Stimulated activated CD8-positive, alpha-beta memory T cell treated with anti-CD3 and anti-CD28 coated beads, Interleukin-2, amount 100 ng/mL, for 1 hour (primary cell): ENCODE data around the gene RAC3.

Experiments
- DNase-seq, 2 donors: peaks; one replicate each; pipeline ENCODE4 v3.0.0-alpha.2; 2020; ENCODE audit warnings: low read depth in 2 of 2

RAC3 gene

DNA sequence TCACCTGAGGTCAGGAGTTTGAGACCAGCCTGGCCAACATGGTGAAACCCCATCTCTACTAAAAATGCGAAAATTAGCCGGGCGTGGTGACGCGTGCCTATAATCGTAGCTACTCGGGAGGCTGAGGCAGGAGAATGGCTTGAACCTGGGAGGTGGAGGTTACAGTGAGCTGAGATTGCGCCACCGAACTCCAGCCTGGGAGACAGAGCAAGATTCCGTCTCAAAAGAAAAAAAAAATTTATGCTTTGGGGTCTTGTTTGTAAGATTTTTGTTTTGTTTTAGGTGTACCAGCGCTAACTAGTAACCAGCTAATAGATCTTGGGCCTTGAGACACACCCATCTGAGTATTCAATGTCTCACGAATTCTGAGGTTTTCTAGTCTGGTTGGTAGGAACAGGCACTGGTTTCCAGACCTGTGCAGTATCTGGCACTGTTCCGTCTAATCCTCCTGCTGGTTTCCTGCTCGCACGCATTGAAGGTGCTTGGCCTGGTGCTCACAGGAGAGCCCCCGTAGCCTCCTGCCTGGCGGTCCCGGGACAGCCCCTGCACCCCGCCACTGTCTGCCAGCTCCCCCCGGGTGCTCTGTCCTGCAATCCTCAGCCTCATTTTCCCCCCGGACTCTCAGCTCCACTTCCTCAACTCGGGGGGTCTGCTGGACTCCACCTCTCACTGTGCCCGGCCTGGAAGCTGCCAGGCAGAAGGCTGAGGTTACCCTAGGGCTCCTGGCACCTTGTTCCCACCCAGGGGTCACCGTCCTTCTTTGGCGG, 44.7 kb downstream of the RAC3 start:
- DNase-seq: no peak

GRCh38 chr17:82076785-82077591, 45.5 kb downstream of the RAC3 start:
- DNase-seq: no peak

- no peak for DNase-seq
These were observed 46.3 kb downstream of the RAC3 start for GRCh38 chr17:82077617-82078358.

- no peak for DNase-seq
These were observed 47.0 kb downstream of the RAC3 start for GRCh38 chr17:82078433-82078832.

DNA sequence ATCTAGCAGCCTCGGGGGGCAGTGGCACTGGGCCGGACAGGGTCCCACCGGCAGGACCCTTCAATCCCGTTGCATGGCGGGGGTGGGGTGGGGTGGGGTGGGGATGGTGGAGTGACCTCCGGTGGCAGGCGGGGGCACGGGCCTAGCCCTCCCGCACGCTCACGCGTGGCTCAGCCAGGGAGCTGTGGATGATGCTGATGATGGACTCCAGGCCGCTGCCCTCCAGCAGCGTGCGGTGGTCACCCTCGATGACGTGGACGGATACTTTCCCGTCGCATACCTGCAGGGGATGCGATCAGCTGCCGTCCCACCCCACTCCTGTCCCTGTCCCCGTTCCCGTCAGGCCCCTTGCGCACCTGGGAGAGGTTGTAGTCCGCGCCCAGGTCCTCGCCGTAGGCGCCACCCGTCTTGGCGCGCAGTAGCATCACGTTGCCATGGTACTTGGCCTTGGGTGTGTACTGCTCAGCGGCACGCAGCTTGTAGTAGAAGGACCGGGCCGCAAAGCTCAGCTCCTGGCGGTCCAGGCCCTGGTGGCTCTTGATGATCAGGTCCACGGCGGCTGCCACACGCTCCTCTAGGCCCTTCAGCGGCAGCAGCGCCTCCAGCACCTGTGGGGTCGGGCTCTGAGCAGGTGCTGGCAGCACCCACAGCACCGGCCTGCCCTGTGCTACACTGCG, 47.7 kb downstream of the RAC3 start:
- DNase-seq: no peak

DNA sequence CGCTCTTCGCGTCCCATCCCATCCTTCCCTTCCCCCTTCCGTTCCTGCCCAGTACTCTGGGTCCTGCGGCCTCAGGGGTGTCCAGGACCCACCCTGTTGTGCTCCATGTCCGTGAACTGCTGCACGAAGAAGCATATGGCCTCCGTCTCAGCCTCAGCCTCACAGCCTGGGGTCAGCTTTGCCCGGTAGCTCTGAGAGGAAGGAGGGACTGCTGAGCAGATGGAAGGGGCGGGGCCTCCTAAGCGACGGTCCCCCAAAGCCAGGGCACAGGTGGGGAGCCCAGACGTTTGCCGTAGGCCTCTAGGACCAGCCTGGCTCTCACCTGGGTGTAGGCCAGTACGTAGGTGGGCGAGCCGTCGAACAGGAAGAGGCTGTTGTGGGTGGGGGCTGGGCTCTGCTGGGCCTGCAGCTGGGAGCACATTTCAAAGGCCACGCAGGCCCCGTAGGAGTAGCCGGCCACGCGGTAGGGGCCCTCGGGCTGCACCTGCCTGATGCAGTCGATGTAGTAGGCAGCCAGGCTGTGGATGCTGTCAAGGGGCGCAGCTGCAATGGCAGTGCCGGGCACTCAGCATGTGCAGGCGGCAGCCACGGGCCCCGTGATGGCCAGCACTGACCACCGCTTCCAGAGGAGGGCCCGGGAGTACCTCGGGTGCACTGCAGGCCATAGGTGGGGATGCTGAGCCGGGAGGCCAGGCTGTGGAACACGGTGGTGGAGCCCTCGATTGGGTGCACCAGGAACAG, 48.7 kb downstream of the RAC3 start:
- DNase-seq: no peak

DNA sequence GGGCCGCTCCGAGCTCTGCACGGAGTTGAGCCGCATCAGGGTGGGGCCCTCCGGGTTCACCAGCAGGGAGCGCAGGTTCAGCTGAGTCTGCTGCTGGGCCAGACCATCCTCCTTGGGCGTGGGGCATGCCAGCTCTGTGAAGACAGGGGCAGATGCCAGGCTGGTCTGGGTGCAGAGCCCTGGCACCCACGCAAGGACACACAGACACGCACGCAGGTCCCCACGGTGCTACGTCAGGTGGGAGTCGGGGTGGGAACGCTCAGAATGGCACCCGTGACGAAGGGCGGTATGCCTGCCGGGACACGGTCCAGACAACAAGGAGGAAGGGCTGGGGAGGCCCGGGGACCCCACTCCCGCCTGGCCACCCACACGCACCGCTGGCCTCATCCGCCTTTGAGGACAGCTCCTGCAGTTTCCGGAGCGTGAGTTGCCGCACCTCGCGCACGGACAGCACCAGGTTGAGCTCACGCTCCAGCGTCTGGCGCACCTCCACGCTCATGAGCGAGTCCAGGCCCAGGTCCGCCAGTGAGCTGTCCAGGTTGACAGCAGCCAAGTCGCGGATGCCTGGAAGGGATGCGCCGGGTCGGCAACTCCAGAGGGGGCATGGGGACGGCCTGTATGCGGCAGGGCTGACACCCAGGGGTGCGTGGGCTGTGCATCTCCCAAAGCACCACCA, 49.4 kb downstream of the RAC3 start:
- no peak for DNase-seq

DNA sequence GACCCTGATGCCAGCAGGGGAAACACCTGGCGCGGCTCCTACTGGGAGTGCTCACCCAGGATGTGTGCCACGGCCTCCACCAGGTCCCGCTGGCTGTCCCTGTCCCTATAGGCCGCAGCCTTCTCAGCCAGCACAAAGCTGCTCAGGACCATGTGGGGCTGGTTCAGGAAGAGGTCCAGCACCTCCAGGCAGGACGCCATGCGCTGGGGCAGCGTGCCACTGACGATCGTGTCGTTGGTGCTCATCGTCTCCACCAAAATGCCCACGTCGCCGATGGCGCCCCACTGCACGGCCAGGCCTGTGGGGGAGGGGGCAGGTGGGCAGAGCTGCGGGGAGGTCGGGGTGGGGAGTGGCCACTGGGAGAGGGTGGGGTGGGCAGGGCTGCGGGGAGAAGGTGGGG, 50.1 kb downstream of the RAC3 start:
- DNase-seq: no peak

DNA sequence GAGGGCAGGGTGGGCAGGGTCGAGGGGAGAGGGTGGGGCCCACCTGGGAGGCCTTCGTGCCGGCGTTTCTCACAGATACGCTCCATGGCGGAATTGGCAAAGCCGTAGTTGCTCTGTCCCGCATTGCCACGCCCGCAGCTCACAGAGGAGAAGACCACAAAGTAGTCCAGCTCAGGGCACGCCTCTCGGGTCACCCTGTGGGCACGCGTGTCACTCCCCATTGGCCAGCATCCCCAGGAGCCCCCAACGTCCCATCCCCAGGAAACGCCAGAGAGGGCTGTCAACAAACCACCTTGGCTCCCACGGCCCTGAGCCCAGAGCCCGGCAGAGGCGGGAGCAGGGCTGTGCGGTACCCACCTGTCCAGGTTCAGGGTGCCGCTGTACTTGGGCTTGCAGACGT, 50.5 kb downstream of the RAC3 start:
- no peak for DNase-seq

GRCh38 chr17:82082456-82082855, 51.0 kb downstream of the RAC3 start:
- no peak for DNase-seq

DNA sequence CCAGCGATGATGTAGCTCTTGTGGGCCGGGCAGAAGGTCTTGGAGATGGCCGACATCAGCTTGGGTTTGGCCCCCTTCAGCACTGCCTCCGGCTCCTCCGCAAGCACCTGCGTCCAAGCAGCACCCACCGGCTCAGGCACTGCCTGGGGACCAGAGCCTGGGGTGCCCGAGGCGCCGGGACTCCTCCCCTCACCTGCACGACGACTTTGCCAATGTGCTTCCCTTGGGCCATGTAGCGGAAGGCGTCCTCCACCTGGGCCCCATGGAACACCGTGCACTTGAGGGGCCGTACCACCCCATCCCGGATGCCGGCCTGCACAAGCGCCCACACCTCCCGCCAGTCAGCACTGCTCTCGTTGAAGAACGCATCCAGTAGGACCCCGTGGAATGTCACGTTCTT, 51.5 kb downstream of the RAC3 start:
- DNase-seq: no peak
